Activated B cell treated with CpG ODN at 0.5 μM for 24 hours (primary cell): ENCODE measurements around the gene CLCN3. TPM values are rescaled to one million over a fixed set of nuclear protein-coding genes. Genes with fewer than 3 reads are reported as not detected.

ENCODE experiments used
- ATAC-seq: fragments of 200-7000 bp; cut with Tn5 transposase; one replicate; pipeline ENCODE4 v1.10.0; 2021; ENCODE audit warnings: low read depth, mild to moderate bottlenecking, moderate library complexity
- CTCF ChIA-PET: fragments of 350-600 bp; sonication (Branson Sonifier 250); formaldehyde crosslinking; loops from one replicate; lab custom pipeline; 2021; ENCODE audit warnings: antibody characterized with exemption; lab: Charles Lee
- POLR2A ChIA-PET: fragments of 350-600 bp; sonication (Branson Sonifier 250); formaldehyde crosslinking; loops from one replicate; lab custom pipeline; 2021; ENCODE audit warnings: antibody characterized with exemption; lab: Charles Lee
- DNase-seq: peaks from one replicate; pipeline ENCODE4 v3.0.0; 2022
- H3K27ac Mint-ChIP-seq: one replicate; pipeline ENCODE4 v1.8.0; 2020; ENCODE audit warnings: mixed read lengths
- H3K27me3 Mint-ChIP-seq: one replicate; pipeline ENCODE4 v1.8.0; 2021; ENCODE audit warnings: mixed read lengths
- H3K36me3 Mint-ChIP-seq: one replicate; pipeline ENCODE4 v1.8.0; 2021; ENCODE audit warnings: low read depth, mixed read lengths
- H3K4me1 Mint-ChIP-seq: one replicate; pipeline ENCODE4 v1.8.0; 2021; ENCODE audit warnings: mixed read lengths
- H3K4me3 Mint-ChIP-seq: one replicate; pipeline ENCODE4 v1.8.0; 2020; ENCODE audit warnings: mild to moderate bottlenecking, mixed read lengths
- H3K9me3 Mint-ChIP-seq: one replicate; pipeline ENCODE4 v1.8.0; 2020; ENCODE audit warnings: mixed read lengths
- CTCF ChIP-seq: fragments of 200-600 bp; IDR thresholded peaks from one replicate; pipeline ENCODE4 v1.8.0; 2022; ENCODE audit warnings: antibody characterized with exemption, mild to moderate bottlenecking
- intact Hi-C: fragments of 100-400 bp; cut with micrococcal nuclease; formaldehyde crosslinking; loops from one replicate; pipeline ENCODE4 v1.15.1; 2024
- total RNA-seq: library from RNA; stranded (reverse); gene quantifications from 2 replicates; pipeline ENCODE4 v1.2.3, GENCODE V29; 2022

The CLCN3 gene
- total RNA-seq, 1 donor from 2014 or later: 28.6 TPM

- Mint-ChIP-seq H3K4me3 (peak overlapping the region; percentile 83), H3K27me3 (no peaks in the 10 kb centered on the region), H3K9me3 (no peaks in the 10 kb centered on the region), H3K27ac (peak overlapping the region; percentile 95), H3K36me3 (peaks cover 8% of the 10 kb centered on the region), H3K4me1 (peaks cover 22% of the 10 kb centered on the region)
- ATAC-seq (peak; percentile 92), DNase-seq (peak; percentile 28)
- no peak for TF ChIP-seq CTCF
- intact Hi-C loops: loop anchor here (1.0 to 2.0 kb wide), 7 partner anchors 40 to 1342 kb away; partner anchors contain the start of genes CBR4, CLCN3, DDX60 and HPF1
- ChIA-PET CTCF (interaction anchor here (3.1 to 3.8 kb wide), 2 partner anchors 40 to 47 kb away, joined by 18 to 22 read pairs; partner anchors contain the start of genes CLCN3 and NEK1), POLR2A (interaction anchor here (0.7 to 3.9 kb wide), 8 partner anchors 10 to 650 kb away, joined by 3 to 52 read pairs (median 4); partner anchors contain the start of genes CBR4, CLCN3, HPF1 and NEK1)
Observed at GRCh38 chr4:169659716-169660670, 39.6 kb downstream of the CLCN3 start.

- POLR2A ChIA-PET: interaction anchor here (0.9 to 3.9 kb wide), 5 partner anchors 41 to 221 kb away, joined by 3 to 52 read pairs (median 3); partner anchors contain the start of genes CLCN3, HPF1 and NEK1
- no peak for TF ChIP-seq CTCF
- H3K9me3 Mint-ChIP-seq: no peaks in the 10 kb centered on the region
- CTCF ChIA-PET: interaction anchor here (3.1 to 3.8 kb wide), 2 partner anchors 41 to 48 kb away, joined by 18 to 22 read pairs; partner anchors contain the start of genes CLCN3 and NEK1
- no peaks in the 10 kb centered on the region for H3K27me3 Mint-ChIP-seq
- H3K4me1 Mint-ChIP-seq: peaks cover 22% of the 10 kb centered on the region
- DNase-seq (no peak), ATAC-seq (no peak)
- H3K36me3 Mint-ChIP-seq: peaks cover 10% of the 10 kb centered on the region
- H3K27ac Mint-ChIP-seq: peak overlapping the region; percentile 95
- H3K4me3 Mint-ChIP-seq: peak overlapping the region; percentile 32
- intact Hi-C loops: loop anchor here (1.0 to 2.0 kb wide), 7 partner anchors 41 to 1343 kb away; partner anchors contain the start of genes CBR4, CLCN3, DDX60 and HPF1
Observed at GRCh38 chr4:169660929-169661328, 40.6 kb downstream of the CLCN3 start.

GRCh38 chr4:169661761-169662160, 41.4 kb downstream of the CLCN3 start:
- no peak overlapping the region for H3K27ac Mint-ChIP-seq
- no peak for DNase-seq
- CTCF ChIA-PET: interaction anchor here (3.1 to 3.8 kb wide), 2 partner anchors 42 to 49 kb away, joined by 18 to 22 read pairs; partner anchors contain the start of genes CLCN3 and NEK1
- POLR2A ChIA-PET: interaction anchor here (3.9 kb wide), 1 partner anchor 50 kb away, joined by 34 read pairs; the partner anchor contains the start of gene NEK1
- TF ChIP-seq CTCF: no peak
- intact Hi-C loops: loop anchor here (2.0 kb wide), 2 partner anchors 95 to 365 kb away; partner anchors contain the start of genes HPF1 and MFAP3L
- H3K4me1 Mint-ChIP-seq: peaks cover 22% of the 10 kb centered on the region
- no peak overlapping the region for H3K4me3 Mint-ChIP-seq
- no peak for ATAC-seq
- H3K27me3 Mint-ChIP-seq: no peaks in the 10 kb centered on the region
- no peaks in the 10 kb centered on the region for H3K9me3 Mint-ChIP-seq
- peaks cover 15% of the 10 kb centered on the region for H3K36me3 Mint-ChIP-seq

GRCh38 chr4:169662206-169662605, 41.8 kb downstream of the CLCN3 start:
- CTCF ChIA-PET: interaction anchor here (3.8 kb wide), 1 partner anchor 49 kb away, joined by 18 read pairs; the partner anchor contains the start of gene NEK1
- intact Hi-C loops: no loop called here

More at GRCh38 chr4:169662206-169662605, 41.8 kb downstream of the CLCN3 start:
- Mint-ChIP-seq H3K36me3 (peaks cover 16% of the 10 kb centered on the region), H3K9me3 (no peaks in the 10 kb centered on the region), H3K27me3 (no peaks in the 10 kb centered on the region), H3K27ac (no peak overlapping the region), H3K4me3 (no peak overlapping the region), H3K4me1 (peaks cover 22% of the 10 kb centered on the region)
- ATAC-seq: no peak
- DNase-seq: no peak
- TF ChIP-seq CTCF: no peak
- POLR2A ChIA-PET: interaction anchor here (3.9 kb wide), 1 partner anchor 50 kb away, joined by 34 read pairs; the partner anchor contains the start of gene NEK1
